H1 (cell line): ENCODE results near the gene DCDC2C. TPM values are rescaled to one million over a fixed set of nuclear protein-coding genes. Genes with fewer than 3 reads are reported as not detected.

Experiments used
- CTCF ChIA-PET: fragments of 300-600 bp; sonication (Branson Sonifier 250); formaldehyde crosslinking; loops from one replicate; lab custom pipeline; 2021; ENCODE audit not compliant: partially characterized antibody; lab: Charles Lee
- POLR2A ChIA-PET: fragments of 300-600 bp; sonication (Branson Sonifier 250); formaldehyde crosslinking; loops from one replicate; lab custom pipeline; 2021; ENCODE audit warnings: inconsistent platforms; ENCODE audit not compliant: partially characterized antibody; lab: Charles Lee
- DNase-seq, 2 experiments: peaks; one replicate each; pipeline versions ENCODE4 v3.0.0 to v3.0.0-alpha.2; 2010 to 2022; ENCODE audit warnings: low spot score in 2 of 2, low read depth in 1 of 2, mixed read lengths in 1 of 2
- FAIRE-seq: peaks from 2 replicates; lab custom pipeline; 2011; peaks lifted over from hg19 to GRCh38; lab: Jason Lieb, UNC
- H2AFZ ChIP-seq: 2 replicates; pipeline ENCODE4 v1.8.1; 2012; ENCODE audit warnings: low read length, inconsistent platforms
- H2AK5ac ChIP-seq: 2 replicates; pipeline ENCODE4 v1.6.1; 2013; ENCODE audit warnings: low read depth, low read length
- H2BK120ac ChIP-seq: replicated peaks from 2 replicates; pipeline ENCODE3; 2013; ENCODE audit warnings: low read depth, low read length, inconsistent platforms
- H2BK12ac ChIP-seq: 2 replicates; pipeline ENCODE4 v1.6.1; 2013; ENCODE audit warnings: low read depth, low read length
- H2BK15ac ChIP-seq: 2 replicates; pipeline ENCODE4 v1.6.1; 2013; ENCODE audit warnings: low read length
- H2BK20ac ChIP-seq: 2 replicates; pipeline ENCODE4 v1.6.1; 2013; ENCODE audit warnings: low read length
- H2BK5ac ChIP-seq: 2 replicates; pipeline ENCODE4 v1.6.1; 2013; ENCODE audit warnings: low read depth, low read length
- H3K14ac ChIP-seq: 2 replicates; pipeline ENCODE4 v1.6.1; 2013; ENCODE audit warnings: inconsistent platforms; ENCODE audit not compliant: insufficient read length
- H3K18ac ChIP-seq: 2 replicates; pipeline ENCODE4 v1.6.1; 2013; ENCODE audit warnings: low read length; ENCODE audit errors: extremely low read depth
- H3K23ac ChIP-seq: 2 replicates; pipeline ENCODE4 v1.6.1; 2013; ENCODE audit warnings: inconsistent platforms; ENCODE audit not compliant: insufficient read length
- H3K23me2 ChIP-seq: 2 replicates; pipeline ENCODE4 v1.6.1; 2013; ENCODE audit warnings: low read depth, low read length
- H3K27ac ChIP-seq: 2 replicates; pipeline ENCODE4 v1.6.1; 2011; ENCODE audit warnings: low read depth, low read length, inconsistent platforms
- H3K27me3 ChIP-seq, 4 experiments: replicated peaks in 1 of 4; 1 replicate in 1 of 4; 2 replicates in 3 of 4; pipeline versions ENCODE4 v1.6.1 to v1.8.1; 2011 to 2013; ENCODE audit warnings: low read length in 3 of 4, mild to moderate bottlenecking in 3 of 4, inconsistent platforms in 2 of 4, mixed read lengths in 2 of 4, moderate library complexity in 1 of 4; ENCODE audit not compliant: control insufficient read depth in 3 of 4, insufficient read depth in 3 of 4; ENCODE audit errors: extremely low read depth in 1 of 4
- H3K36me3 ChIP-seq, 4 experiments: 2 replicates each; pipeline versions ENCODE4 v1.6.1 to v1.8.1; 2011 to 2013; ENCODE audit warnings: mild to moderate bottlenecking in 4 of 4, low read length in 3 of 4, moderate library complexity in 2 of 4, control low read depth in 1 of 4, inconsistent platforms in 1 of 4; ENCODE audit not compliant: insufficient read depth in 4 of 4, control insufficient read depth in 2 of 4
- H3K4ac ChIP-seq: replicated peaks from 2 replicates; pipeline ENCODE3; 2013; ENCODE audit warnings: low read length, low read depth, mixed read lengths, inconsistent platforms; ENCODE audit not compliant: insufficient read length
- H3K4me1 ChIP-seq, 4 experiments: replicated peaks in 1 of 4; 1 replicate in 1 of 4; 2 replicates in 3 of 4; pipeline versions ENCODE4 v1.6.1 to v1.8.1; 2011 to 2013; ENCODE audit warnings: low read length in 3 of 4, inconsistent platforms in 2 of 4, mixed read lengths in 1 of 4; ENCODE audit not compliant: insufficient read depth in 4 of 4, control insufficient read depth in 3 of 4
- H3K4me2 ChIP-seq, 2 experiments: 2 replicates each; pipeline versions ENCODE4 v1.6.1 to v1.8.1; 2011 to 2013; ENCODE audit warnings: low read depth in 2 of 2, low read length in 2 of 2, control low read depth in 1 of 2, inconsistent platforms in 1 of 2, mild to moderate bottlenecking in 1 of 2; ENCODE audit not compliant: insufficient read depth in 1 of 2
- H3K4me3 ChIP-seq, 4 experiments: fragments of 200-600, 300-600 bp in 1 of 4; sonication (generic), shearing (Covaris generic), sonication (Bioruptor Twin) in 1 of 4; 2 replicates each; pipeline versions ENCODE4 v1.5.1 to v1.8.1; 2011 to 2016; ENCODE audit warnings: low read length in 4 of 4, low read depth in 3 of 4, control low read depth in 2 of 4, inconsistent platforms in 2 of 4, mild to moderate bottlenecking in 2 of 4, mixed read lengths in 1 of 4, moderate library complexity in 1 of 4; ENCODE audit not compliant: insufficient read depth in 2 of 4; ENCODE audit errors: extremely low read depth in 1 of 4
- H3K56ac ChIP-seq: replicated peaks from 2 replicates; pipeline ENCODE3; 2013; ENCODE audit warnings: low read depth, mild to moderate bottlenecking, mixed read lengths, low read length, inconsistent platforms; ENCODE audit not compliant: insufficient read length
- H3K79me1 ChIP-seq: 2 replicates; pipeline ENCODE4 v1.6.1; 2013; ENCODE audit warnings: low read depth, low read length, control low read depth
- H3K79me2 ChIP-seq, 2 experiments: 2 replicates each; pipeline versions ENCODE4 v1.6.1 to v1.8.1; 2012 to 2013; ENCODE audit warnings: low read length in 2 of 2, mild to moderate bottlenecking in 2 of 2, inconsistent platforms in 1 of 2; ENCODE audit not compliant: insufficient read depth in 2 of 2, control insufficient read depth in 1 of 2
- H3K9ac ChIP-seq, 4 experiments: replicated peaks in 1 of 4; 1 replicate in 1 of 4; 2 replicates in 3 of 4; pipeline versions ENCODE4 v1.6.1 to v1.8.1; 2011 to 2013; ENCODE audit warnings: low read depth in 3 of 4, low read length in 3 of 4, control low read depth in 2 of 4, mild to moderate bottlenecking in 2 of 4, moderate library complexity in 2 of 4, inconsistent platforms in 1 of 4; ENCODE audit errors: extremely low read depth in 1 of 4
- H3K9me3 ChIP-seq, 2 experiments: 2 replicates each; pipeline versions ENCODE4 v1.6.1 to v1.8.1; 2012 to 2013; ENCODE audit warnings: mild to moderate bottlenecking in 2 of 2, moderate library complexity in 2 of 2, control low read depth in 1 of 2, inconsistent platforms in 1 of 2, low read depth in 1 of 2, low read length in 1 of 2, mixed read lengths in 1 of 2; ENCODE audit not compliant: insufficient read depth in 2 of 2
- H4K20me1 ChIP-seq, 2 experiments: replicated peaks in 1 of 2; 2 replicates each; pipeline versions ENCODE3 to v1.8.1; 2011 to 2013; ENCODE audit warnings: inconsistent platforms in 2 of 2, low read length in 2 of 2, mild to moderate bottlenecking in 1 of 2; ENCODE audit not compliant: insufficient read depth in 2 of 2, control insufficient read depth in 1 of 2
- H4K5ac ChIP-seq: 2 replicates; pipeline ENCODE4 v1.6.1; 2013; ENCODE audit warnings: low read length, low read depth, mixed read lengths, inconsistent platforms; ENCODE audit not compliant: insufficient read length
- H4K8ac ChIP-seq: 2 replicates; pipeline ENCODE4 v1.8.0; 2013; ENCODE audit warnings: mild to moderate bottlenecking, moderate library complexity, low read length, inconsistent platforms; ENCODE audit not compliant: insufficient read depth; ENCODE audit errors: extremely low read depth
- H4K91ac ChIP-seq: replicated peaks from 2 replicates; pipeline ENCODE3; 2013; ENCODE audit warnings: low read length, mixed read lengths, inconsistent platforms; ENCODE audit not compliant: insufficient read length
- BACH1 ChIP-seq: IDR thresholded peaks from 2 replicates; pipeline ENCODE4 v1.6.1; 2012; ENCODE audit warnings: low read length, improper control_type of control experiment
- CREB1 ChIP-seq: IDR thresholded peaks from 2 replicates; pipeline ENCODE4 v1.6.1; 2012; ENCODE audit warnings: inconsistent platforms
- CTBP2 ChIP-seq: IDR thresholded peaks from 2 replicates; pipeline ENCODE4 v1.7.0; 2011; ENCODE audit warnings: borderline replicate concordance, mild to moderate bottlenecking, moderate library complexity, mixed read lengths, low read length; ENCODE audit not compliant: insufficient read depth, insufficient read length
- EZH2 ChIP-seq: fragments of 200-600 bp; sonication (generic); IDR thresholded peaks from 2 replicates; pipeline ENCODE4 v1.7.1; 2012; ENCODE audit warnings: low read depth, mild to moderate bottlenecking, moderate library complexity, low read length, inconsistent platforms; ENCODE audit not compliant: severe bottlenecking
- GABPA ChIP-seq: IDR thresholded peaks from 2 replicates; pipeline ENCODE4 v1.6.1; 2011; ENCODE audit warnings: mild to moderate bottlenecking, low read length, moderate library complexity, borderline replicate concordance; ENCODE audit not compliant: insufficient read depth
- NANOG ChIP-seq: IDR thresholded peaks from 2 replicates; pipeline ENCODE4 v1.6.1; 2011; ENCODE audit warnings: low read length, low read depth, mild to moderate bottlenecking, inconsistent platforms; ENCODE audit not compliant: insufficient read depth, poor library complexity, severe bottlenecking
- RAD21 ChIP-seq, 2 experiments: IDR thresholded peaks in 1 of 2; conservative IDR thresholded peaks in 1 of 2; 2 replicates each; pipeline ENCODE4 v1.6.1; 2011; ENCODE audit warnings: low read depth in 2 of 2, low read length in 2 of 2, improper control_type of control experiment in 1 of 2, inconsistent platforms in 1 of 2, mild to moderate bottlenecking in 1 of 2, moderate library complexity in 1 of 2
- RXRA ChIP-seq: IDR thresholded peaks from 2 replicates; pipeline ENCODE4 v1.6.1; 2011; ENCODE audit warnings: low read depth, mild to moderate bottlenecking, low read length, moderate library complexity; ENCODE audit not compliant: insufficient read depth
- SAP30 ChIP-seq: fragments of 300-600 bp; sonication (generic); IDR thresholded peaks from 2 replicates; pipeline ENCODE4 v1.7.1; 2012; ENCODE audit warnings: low read length, moderate library complexity, mild to moderate bottlenecking, inconsistent platforms; ENCODE audit not compliant: insufficient read depth, insufficient replicate concordance
- SP4 ChIP-seq: IDR thresholded peaks from 2 replicates; pipeline ENCODE4 v1.6.1; 2012; ENCODE audit warnings: low read length, inconsistent platforms
- WGBS, 2 experiments: shearing (Covaris generic) in 1 of 2; methylation state at CpG; one replicate each; pipeline versions ENCODE4 v1.1.6 to v1.1.7; 2013 to 2015; ENCODE audit warnings: low lambda C conversion rate in 2 of 2, mixed read lengths in 2 of 2, inconsistent platforms in 1 of 2, low coverage in 1 of 2, missing lambda C conversion rate in 1 of 2; ENCODE audit not compliant: insufficient replicate concordance in 2 of 2, insufficient coverage in 1 of 2, insufficient read length in 1 of 2; ENCODE audit errors: extremely low coverage in 1 of 2, missing lambda C conversion rate in 1 of 2; 5-methylcytosine and 5-hydroxymethylcytosine counted together
- polyA plus RNA-seq, 7 experiments: library from polyadenylated mRNA; depleted of rRNA in 3 of 7; stranded (reverse) in 5 of 7; unstranded in 2 of 7; fragments of >200 nt in 5 of 7; fragments of 200-250 nt in 2 of 7; gene quantifications; 1 replicate in 5 of 7; 2 replicates in 1 of 7; 4 replicates in 1 of 7; pipeline versions ENCODE4 v1.2.1 to v1.2.3, GENCODE V29; 2011 to 2013; ENCODE audit warnings: missing spikeins in 2 of 7, mixed read lengths in 2 of 7
- total RNA-seq: library from RNA; stranded (reverse); fragmentation: NEBNext Ultra II Directional; extraction: Animal tissue kit (Norgen Biotek cat#: 25700); gene quantifications from 2 replicates; pipeline ENCODE4 v1.2.1, GENCODE V29; 2021
- TF ChIP-seq, protein P1 (sequence below): IDR thresholded peaks from 2 replicates; pipeline ENCODE4 v1.6.1; 2011; ENCODE audit warnings: low read depth, mild to moderate bottlenecking, low read length; ENCODE audit not compliant: insufficient read depth

DCDC2C gene
- total and polyA plus RNA-seq, 2 of the 8 experiments (the other 6 are each of a cell fraction or from before 2014, with no cell fraction given), result 0.50 TPM; not detected in 1

- H2BK20ac ChIP-seq, result no peak overlapping the region
- no peak overlapping the region for H3K4me3 ChIP-seq
- no peak overlapping the region for H3K4me2 ChIP-seq
- no peak overlapping the region; the same call in 1 of the 2 replicates for H2BK12ac ChIP-seq
- H3K27me3 ChIP-seq, result no peaks in the 10 kb centered on the region
- H3K79me2 ChIP-seq, result no peaks in the 10 kb centered on the region
- H3K4me1 ChIP-seq, result peaks cover 0 to 4% (median 0%) of the 10 kb centered on the region in 4 experiments; a peak in 1 of 7 replicates
- no peak for FAIRE-seq
- 85% methylated on average over 11 of the region's 11 CpGs; no CpG with 5 or more reads in 1 of the 2 experiments for WGBS, 2 experiments
- H3K4ac ChIP-seq, result no peak overlapping the region
- no peak overlapping the region for H4K5ac ChIP-seq
- H2BK15ac ChIP-seq, result no peak overlapping the region
- H3K18ac ChIP-seq, result no peak overlapping the region
- H3K9me3 ChIP-seq, result no peaks in the 10 kb centered on the region
- no peak overlapping the region for H2AK5ac ChIP-seq
- H4K20me1 ChIP-seq, result no peaks in the 10 kb centered on the region
- DNase-seq, result no peak
- H2AFZ ChIP-seq, result no peak overlapping the region
- no peak overlapping the region for H2BK120ac ChIP-seq
- CTCF ChIA-PET, result interaction anchor here (1.0 to 6.6 kb wide), 5 partner anchors 11 to 181 kb away, joined by 3 to 63 read pairs (median 4); no protein-coding TSS in a partner anchor
- H3K23ac ChIP-seq, result no peak overlapping the region
- no peaks in the 10 kb centered on the region for H3K36me3 ChIP-seq
- H4K91ac ChIP-seq, result no peak overlapping the region
- H3K23me2 ChIP-seq, result no peaks in the 10 kb centered on the region
- no peak overlapping the region for H2BK5ac ChIP-seq
- POLR2A ChIA-PET, result no interaction called here
- H3K9ac ChIP-seq, result no peak overlapping the region
- H3K79me1 ChIP-seq, result no peaks in the 10 kb centered on the region
- no peak overlapping the region for H3K56ac ChIP-seq
- H3K14ac ChIP-seq, result no peak overlapping the region
- no peak overlapping the region for H3K27ac ChIP-seq
- H4K8ac ChIP-seq, result no peak overlapping the region
- no peak for TF ChIP-seq RAD21 (IDR thresholded peaks at IDR 0.05 in 1 of 2, conservative IDR thresholded peaks at IDR 0.05 in 1 of 2; ENCODE audit: low read depth in 2 of 2, low read length in 2 of 2)
- TF ChIP-seq, protein P1, sequence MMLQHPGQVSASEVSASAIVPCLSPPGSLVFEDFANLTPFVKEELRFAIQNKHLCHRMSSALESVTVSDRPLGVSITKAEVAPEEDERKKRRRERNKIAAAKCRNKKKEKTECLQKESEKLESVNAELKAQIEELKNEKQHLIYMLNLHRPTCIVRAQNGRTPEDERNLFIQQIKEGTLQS, result no peak
- no peak for TF ChIP-seq RXRA
- TF ChIP-seq GABPA, result no peak
- TF ChIP-seq SP4, result no peak
- TF ChIP-seq BACH1, result no peak
- no peak for TF ChIP-seq CTBP2
- no peak for TF ChIP-seq EZH2
- no peak for TF ChIP-seq CREB1
- no peak for TF ChIP-seq SAP30
- no peak for TF ChIP-seq NANOG
Observed at GRCh38 chr2:3777966-3778365, 74.6 kb downstream of the DCDC2C start.
